HFFc6 (cell line): ENCODE data around the gene GLRA1. TPM values are rescaled to one million over a fixed set of nuclear protein-coding genes. Genes with fewer than 3 reads are reported as not detected.
"Not testable (repeated sequence)": the region's sequence is repeated elsewhere in the genome, so short reads cannot be mapped to it uniquely, and the experiment has no call there.

Source experiments
- DNase-seq: peaks from one replicate; pipeline ENCODE4 v3.0.0-alpha.2; 2018
- H3K27ac Mint-ChIP-seq: 2 replicates; pipeline ENCODE4 v1.8.0; 2020; ENCODE audit warnings: mild to moderate bottlenecking, mixed read lengths
- H3K27me3 Mint-ChIP-seq: 2 replicates; pipeline ENCODE4 v1.8.0; 2021; ENCODE audit warnings: mild to moderate bottlenecking, moderate library complexity, mixed read lengths; ENCODE audit not compliant: insufficient read depth
- H3K36me3 Mint-ChIP-seq: 2 replicates; pipeline ENCODE4 v1.8.0; 2021; ENCODE audit warnings: low read depth, mixed read lengths
- H3K4me1 Mint-ChIP-seq: 2 replicates; pipeline ENCODE4 v1.8.0; 2020; ENCODE audit warnings: low read depth, mixed read lengths
- H3K4me3 Mint-ChIP-seq: 2 replicates; pipeline ENCODE4 v1.8.0; 2020; ENCODE audit warnings: mild to moderate bottlenecking, moderate library complexity, mixed read lengths
- H3K9me3 Mint-ChIP-seq: 2 replicates; pipeline ENCODE4 v1.8.0; 2020; ENCODE audit warnings: mild to moderate bottlenecking, mixed read lengths
- CTCF ChIP-seq: fragments of 200-600 bp; sonication (generic); IDR thresholded peaks from 2 replicates; pipeline ENCODE4 v1.5.0; 2021; ENCODE audit warnings: antibody characterized with exemption, mild to moderate bottlenecking
- total RNA-seq, 6 experiments: library from RNA; stranded (reverse); fragmentation: NEBNext Ultra II Directional; extraction: Animal tissue kit (Norgen Biotek cat#: 25700); gene quantifications; 2 replicates in 1 of 6; 3 replicates in 5 of 6; pipeline ENCODE4 v1.2.3, GENCODE V29; 2021

The GLRA1 gene
- total RNA-seq, 6 experiments from 2014 or later = not detected

DNA sequence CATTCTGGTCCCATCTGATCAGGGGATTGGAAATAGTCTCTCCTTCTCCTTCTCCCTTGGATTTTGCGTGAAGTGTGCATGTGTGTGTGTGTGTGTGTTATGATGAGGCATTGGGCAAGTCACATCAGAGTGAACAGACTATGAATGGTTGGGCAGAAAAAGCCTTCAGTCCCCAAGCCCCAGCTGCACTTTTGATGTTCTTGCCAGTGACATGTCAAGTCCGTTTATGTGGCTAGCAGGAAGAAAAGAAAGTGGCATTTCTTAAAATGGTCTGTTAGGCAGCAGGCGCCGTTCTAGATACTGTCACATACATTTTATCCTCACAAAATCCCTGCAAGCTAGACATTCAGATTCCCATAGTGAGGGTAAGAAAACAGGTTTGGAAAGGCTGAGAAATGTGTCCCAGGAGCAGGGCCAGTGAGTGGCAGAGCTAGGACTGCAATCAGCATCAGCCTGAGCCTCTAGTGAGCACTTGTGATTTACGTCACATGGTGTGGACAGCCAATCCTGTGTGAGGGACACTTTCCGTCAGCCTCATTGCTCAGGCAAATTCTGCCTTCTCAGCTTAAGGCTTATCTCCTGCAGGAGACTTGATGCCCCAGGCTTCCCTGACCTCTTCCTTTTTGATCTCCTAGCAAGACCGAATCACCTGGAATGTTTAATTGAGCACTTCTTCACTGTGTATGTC lies 60.4 kb downstream of the GLRA1 start:
- no peak for DNase-seq
- Mint-ChIP-seq H3K4me3 (no peak overlapping the region), H3K36me3 (no peaks in the 10 kb centered on the region), H3K9me3 (no peaks in the 10 kb centered on the region), H3K27me3 (peaks cover 1% of the 10 kb centered on the region; the same call in 1 of the 2 replicates), H3K4me1 (no peaks in the 10 kb centered on the region), H3K27ac (no peak overlapping the region)
- TF ChIP-seq CTCF = no peak

GRCh38 chr5:151863566-151863965 lies 61.1 kb downstream of the GLRA1 start:
- H3K9me3 Mint-ChIP-seq = no peaks in the 10 kb centered on the region
- H3K27ac Mint-ChIP-seq = no peak overlapping the region
- peaks cover 1% of the 10 kb centered on the region; the same call in 1 of the 2 replicates for H3K27me3 Mint-ChIP-seq
- TF ChIP-seq CTCF = no peak
- H3K4me1 Mint-ChIP-seq = no peaks in the 10 kb centered on the region
- no peak for DNase-seq
- no peaks in the 10 kb centered on the region for H3K36me3 Mint-ChIP-seq
- H3K4me3 Mint-ChIP-seq = no peak overlapping the region

DNA sequence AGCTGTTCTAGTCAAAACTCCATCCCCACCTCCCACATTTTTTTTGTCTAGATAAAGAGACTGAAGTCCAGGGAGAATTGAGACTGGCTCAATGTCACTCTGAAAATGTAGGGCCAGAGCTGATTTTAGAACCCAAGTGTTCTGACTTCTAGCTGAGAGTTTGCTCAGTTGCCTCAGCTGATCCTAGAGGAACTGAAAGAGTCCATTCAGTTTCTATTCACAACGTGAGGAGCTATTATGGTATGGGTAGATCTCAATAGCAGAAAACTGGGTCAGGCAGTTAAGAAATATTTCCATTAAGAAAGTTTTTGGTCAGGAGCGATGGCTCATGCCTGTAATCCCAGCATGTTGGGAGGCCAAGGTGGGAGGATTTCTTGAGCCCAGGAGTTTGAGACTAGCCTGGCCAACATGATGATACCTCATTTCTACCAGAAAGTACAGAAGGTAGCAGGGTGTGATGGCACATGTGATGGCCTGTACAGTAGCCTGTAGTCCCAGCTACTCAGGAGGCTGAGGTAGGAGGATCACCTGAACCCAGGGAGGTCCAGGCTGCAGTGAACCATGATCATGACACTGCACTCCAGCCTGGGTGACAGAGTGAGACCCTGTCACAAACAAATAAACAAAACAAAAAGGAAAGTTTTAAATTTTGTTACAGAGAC lies 61.7 kb downstream of the GLRA1 start:
- TF ChIP-seq CTCF = no peak
- H3K4me1 Mint-ChIP-seq = no peaks in the 10 kb centered on the region
- no peaks in the 10 kb centered on the region for H3K36me3 Mint-ChIP-seq
- H3K4me3 Mint-ChIP-seq = no peak overlapping the region
- H3K27me3 Mint-ChIP-seq = peaks cover 1% of the 10 kb centered on the region; the same call in 1 of the 2 replicates
- DNase-seq = no peak
- no peak overlapping the region for H3K27ac Mint-ChIP-seq
- H3K9me3 Mint-ChIP-seq = no peaks in the 10 kb centered on the region

GRCh38 chr5:151860867-151861266 lies 63.8 kb downstream of the GLRA1 start:
- H3K4me1 Mint-ChIP-seq, H3K36me3 Mint-ChIP-seq, H3K4me3 Mint-ChIP-seq, H3K27me3 Mint-ChIP-seq, H3K27ac Mint-ChIP-seq, DNase-seq, H3K9me3 Mint-ChIP-seq: not testable (repeated sequence)

DNA sequence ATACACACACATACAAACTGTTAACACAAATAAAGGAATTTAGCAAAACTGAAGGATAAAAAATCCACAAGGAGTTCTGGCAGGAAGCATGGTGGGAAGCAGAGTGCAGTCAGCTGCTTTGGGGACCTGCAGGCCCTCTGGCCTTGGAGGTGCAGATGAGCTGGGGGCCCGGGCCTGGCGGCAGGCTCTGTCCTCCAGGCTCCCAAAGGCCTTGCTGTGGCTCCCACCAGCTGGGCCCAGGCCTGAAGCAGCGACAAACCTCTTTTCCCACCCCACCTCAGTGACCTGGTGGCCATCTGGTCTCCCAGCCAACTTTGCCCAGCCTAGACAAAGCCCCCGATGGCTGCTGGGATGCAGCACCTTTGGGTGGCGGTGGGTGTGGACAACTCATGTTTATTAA lies 67.8 kb downstream of the GLRA1 start:
- Mint-ChIP-seq H3K27ac (no peak overlapping the region), H3K4me1 (no peaks in the 10 kb centered on the region), H3K36me3 (no peaks in the 10 kb centered on the region), H3K27me3 (peaks cover 1% of the 10 kb centered on the region; the same call in 1 of the 2 replicates), H3K4me3 (no peak overlapping the region), H3K9me3 (no peaks in the 10 kb centered on the region)
- DNase-seq = no peak
- TF ChIP-seq CTCF = no peak

DNA sequence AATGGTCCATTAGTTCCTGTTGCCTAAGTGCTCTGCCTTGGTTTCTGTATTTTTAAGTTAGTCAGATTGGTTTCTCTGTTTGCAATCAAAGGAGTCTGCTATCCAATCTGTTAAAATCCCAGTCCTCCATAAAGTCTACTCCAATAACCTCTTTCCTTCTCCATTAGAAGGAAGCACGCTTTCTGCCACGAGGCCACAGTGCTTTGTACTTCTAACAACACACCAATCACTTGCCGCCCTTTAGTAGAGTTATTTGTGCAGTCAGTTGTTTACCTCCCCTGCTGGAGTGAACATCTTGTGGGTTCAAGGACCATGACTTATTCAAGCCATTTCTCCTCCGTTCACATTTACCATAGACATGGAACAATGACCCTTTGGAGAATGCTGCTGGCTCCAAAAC lies 69.0 kb downstream of the GLRA1 start:
- H3K27ac Mint-ChIP-seq = no peak overlapping the region
- no peaks in the 10 kb centered on the region for H3K4me1 Mint-ChIP-seq
- no peak for DNase-seq
- TF ChIP-seq CTCF = no peak
- H3K4me3 Mint-ChIP-seq = no peak overlapping the region
- peaks cover 1% of the 10 kb centered on the region; the same call in 1 of the 2 replicates for H3K27me3 Mint-ChIP-seq
- H3K9me3 Mint-ChIP-seq = no peaks in the 10 kb centered on the region
- no peaks in the 10 kb centered on the region for H3K36me3 Mint-ChIP-seq
